Type B pancreatic cell (in vitro differentiated cells): Measurements from ENCODE around the gene WDR87. TPM values are rescaled to one million over a fixed set of nuclear protein-coding genes. Genes with fewer than 3 reads are reported as not detected.

Experiments
- DNase-seq: peaks from one replicate; pipeline ENCODE4 v3.0.0; 2021; ENCODE audit warnings: mixed read lengths; ENCODE audit not compliant: unreplicated experiment; ENCODE audit errors: extremely low spot score
- H3K27ac Mint-ChIP-seq: 2 replicates; pipeline ENCODE4 v1.8.0; 2021; ENCODE audit warnings: mild to moderate bottlenecking, mixed read lengths
- H3K27me3 Mint-ChIP-seq: 2 replicates; pipeline ENCODE4 v1.8.0; 2021; ENCODE audit warnings: mixed read lengths
- H3K36me3 Mint-ChIP-seq: 2 replicates; pipeline ENCODE4 v1.8.0; 2021; ENCODE audit warnings: mixed read lengths
- H3K4me1 Mint-ChIP-seq: one replicate; pipeline ENCODE4 v1.8.0; 2021; ENCODE audit warnings: mixed read lengths; ENCODE audit not compliant: unreplicated experiment
- H3K4me3 Mint-ChIP-seq: 2 replicates; pipeline ENCODE4 v1.8.0; 2021; ENCODE audit warnings: mild to moderate bottlenecking, mixed read lengths
- H3K9me3 Mint-ChIP-seq: 2 replicates; pipeline ENCODE4 v1.8.0; 2021; ENCODE audit warnings: mixed read lengths
- CTCF ChIP-seq: fragments of 200-600 bp; sonication (generic); conservative IDR thresholded peaks from 2 replicates; pipeline ENCODE4 v1.5.0; 2021; ENCODE audit warnings: antibody characterized with exemption, mild to moderate bottlenecking
- total RNA-seq: library from RNA; stranded (reverse); gene quantifications from 2 replicates; pipeline ENCODE4 v1.2.1, GENCODE V29; 2021; ENCODE audit warnings: low replicate concordance

The WDR87 gene
- total RNA-seq, 1 donor from 2014 or later = not detected

- peaks cover 3% of the 10 kb centered on the region for H3K4me1 Mint-ChIP-seq
These were observed 12.4 kb downstream of the WDR87 start for GRCh38 chr19:37893845-37894575.

GRCh38 chr19:37886571-37886970 lies 19.8 kb downstream of the WDR87 start:
- Mint-ChIP-seq H3K4me3 (no peak overlapping the region), H3K27me3 (peaks cover 10% of the 10 kb centered on the region), H3K9me3 (no peaks in the 10 kb centered on the region), H3K4me1 (no peaks in the 10 kb centered on the region), H3K27ac (no peak overlapping the region), H3K36me3 (no peaks in the 10 kb centered on the region)
- no peak for TF ChIP-seq CTCF
- no peak for DNase-seq

More at GRCh38 chr19:37893845-37894575, 12.4 kb downstream of the WDR87 start:
- peaks cover 14% of the 10 kb centered on the region for H3K27me3 Mint-ChIP-seq
- TF ChIP-seq CTCF = no peak
- no peaks in the 10 kb centered on the region for H3K36me3 Mint-ChIP-seq
- DNase-seq = no peak
- H3K27ac Mint-ChIP-seq = no peak overlapping the region
- no peaks in the 10 kb centered on the region for H3K9me3 Mint-ChIP-seq
- no peak overlapping the region for H3K4me3 Mint-ChIP-seq

GRCh38 chr19:37885392-37885791 lies 21.0 kb downstream of the WDR87 start:
- no peaks in the 10 kb centered on the region for H3K36me3 Mint-ChIP-seq
- no peaks in the 10 kb centered on the region for H3K4me1 Mint-ChIP-seq
- no peak overlapping the region for H3K27ac Mint-ChIP-seq
- no peak overlapping the region for H3K4me3 Mint-ChIP-seq
- no peak for TF ChIP-seq CTCF
- H3K27me3 Mint-ChIP-seq = peaks cover 6% of the 10 kb centered on the region
- DNase-seq = no peak
- no peaks in the 10 kb centered on the region for H3K9me3 Mint-ChIP-seq

GRCh38 chr19:37877147-37877546 lies 29.2 kb downstream of the WDR87 start:
- Mint-ChIP-seq H3K4me1 (no peaks in the 10 kb centered on the region), H3K36me3 (no peaks in the 10 kb centered on the region), H3K9me3 (peaks cover 5% of the 10 kb centered on the region), H3K4me3 (no peak overlapping the region), H3K27ac (no peak overlapping the region), H3K27me3 (no peaks in the 10 kb centered on the region)
- DNase-seq = no peak
- TF ChIP-seq CTCF = no peak

GRCh38 chr19:37876032-37876431 lies 30.4 kb downstream of the WDR87 start:
- H3K4me3 Mint-ChIP-seq = no peak overlapping the region
- DNase-seq = no peak
- no peaks in the 10 kb centered on the region for H3K4me1 Mint-ChIP-seq
- H3K36me3 Mint-ChIP-seq = no peaks in the 10 kb centered on the region
- H3K27me3 Mint-ChIP-seq = no peaks in the 10 kb centered on the region
- H3K9me3 Mint-ChIP-seq = peaks cover 5% of the 10 kb centered on the region
- H3K27ac Mint-ChIP-seq = no peak overlapping the region
- no peak for TF ChIP-seq CTCF
